Measurements from ENCODE around the gene UEVLD. TPM values are rescaled to one million over a fixed set of nuclear protein-coding genes. Genes with fewer than 3 reads are reported as not detected.

The UEVLD gene
- polyA plus RNA-seq, 1 donor from 2014 or later: 11.3 TPM

DNA sequence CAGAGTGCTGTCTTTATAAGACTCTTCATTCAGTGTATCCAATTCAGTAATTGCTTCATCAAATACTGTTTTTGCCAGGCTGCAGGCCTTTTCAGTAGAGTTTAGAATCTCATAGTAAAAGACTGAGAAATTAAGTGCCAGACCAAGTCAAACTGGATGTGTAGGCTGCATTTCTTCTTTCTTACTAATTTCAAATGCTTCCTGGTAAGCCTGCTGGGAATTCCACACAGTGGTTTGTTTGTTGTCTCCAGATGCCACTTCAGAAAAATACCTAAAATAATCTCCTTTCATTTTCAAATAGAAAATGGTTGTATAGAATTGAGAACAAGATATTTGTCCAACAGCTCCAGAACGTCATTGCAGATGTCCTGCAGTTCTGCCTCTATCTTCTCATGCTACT, 98.2 kb downstream of the UEVLD start:
- TF ChIP-seq EZH2 (IDR thresholded peaks at IDR 0.05; ENCODE audit: borderline replicate concordance, insufficient read depth, low read length, poor library complexity, severe bottlenecking) (no peak), POLR2AphosphoS5 (IDR thresholded peaks at IDR 0.05) (no peak), SMC3 (conservative IDR thresholded peaks at IDR 0.05; ENCODE audit: poor library complexity) (no peak), MXI1 (conservative IDR thresholded peaks at IDR 0.05; ENCODE audit: poor library complexity, severe bottlenecking) (no peak), RAD21 (conservative IDR thresholded peaks at IDR 0.05) (no peak), EP300 (conservative IDR thresholded peaks at IDR 0.05; ENCODE audit: poor library complexity, severe bottlenecking) (no peak), TAF1 (IDR thresholded peaks at IDR 0.05; ENCODE audit: low read depth) (no peak)
- TF ChIP-seq, protein P1, sequence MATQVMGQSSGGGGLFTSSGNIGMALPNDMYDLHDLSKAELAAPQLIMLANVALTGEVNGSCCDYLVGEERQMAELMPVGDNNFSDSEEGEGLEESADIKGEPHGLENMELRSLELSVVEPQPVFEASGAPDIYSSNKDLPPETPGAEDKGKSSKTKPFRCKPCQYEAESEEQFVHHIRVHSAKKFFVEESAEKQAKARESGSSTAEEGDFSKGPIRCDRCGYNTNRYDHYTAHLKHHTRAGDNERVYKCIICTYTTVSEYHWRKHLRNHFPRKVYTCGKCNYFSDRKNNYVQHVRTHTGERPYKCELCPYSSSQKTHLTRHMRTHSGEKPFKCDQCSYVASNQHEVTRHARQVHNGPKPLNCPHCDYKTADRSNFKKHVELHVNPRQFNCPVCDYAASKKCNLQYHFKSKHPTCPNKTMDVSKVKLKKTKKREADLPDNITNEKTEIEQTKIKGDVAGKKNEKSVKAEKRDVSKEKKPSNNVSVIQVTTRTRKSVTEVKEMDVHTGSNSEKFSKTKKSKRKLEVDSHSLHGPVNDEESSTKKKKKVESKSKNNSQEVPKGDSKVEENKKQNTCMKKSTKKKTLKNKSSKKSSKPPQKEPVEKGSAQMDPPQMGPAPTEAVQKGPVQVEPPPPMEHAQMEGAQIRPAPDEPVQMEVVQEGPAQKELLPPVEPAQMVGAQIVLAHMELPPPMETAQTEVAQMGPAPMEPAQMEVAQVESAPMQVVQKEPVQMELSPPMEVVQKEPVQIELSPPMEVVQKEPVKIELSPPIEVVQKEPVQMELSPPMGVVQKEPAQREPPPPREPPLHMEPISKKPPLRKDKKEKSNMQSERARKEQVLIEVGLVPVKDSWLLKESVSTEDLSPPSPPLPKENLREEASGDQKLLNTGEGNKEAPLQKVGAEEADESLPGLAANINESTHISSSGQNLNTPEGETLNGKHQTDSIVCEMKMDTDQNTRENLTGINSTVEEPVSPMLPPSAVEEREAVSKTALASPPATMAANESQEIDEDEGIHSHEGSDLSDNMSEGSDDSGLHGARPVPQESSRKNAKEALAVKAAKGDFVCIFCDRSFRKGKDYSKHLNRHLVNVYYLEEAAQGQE (IDR thresholded peaks at IDR 0.05; ENCODE audit: borderline replicate concordance): no peak
- TF ChIP-seq, protein P2, sequence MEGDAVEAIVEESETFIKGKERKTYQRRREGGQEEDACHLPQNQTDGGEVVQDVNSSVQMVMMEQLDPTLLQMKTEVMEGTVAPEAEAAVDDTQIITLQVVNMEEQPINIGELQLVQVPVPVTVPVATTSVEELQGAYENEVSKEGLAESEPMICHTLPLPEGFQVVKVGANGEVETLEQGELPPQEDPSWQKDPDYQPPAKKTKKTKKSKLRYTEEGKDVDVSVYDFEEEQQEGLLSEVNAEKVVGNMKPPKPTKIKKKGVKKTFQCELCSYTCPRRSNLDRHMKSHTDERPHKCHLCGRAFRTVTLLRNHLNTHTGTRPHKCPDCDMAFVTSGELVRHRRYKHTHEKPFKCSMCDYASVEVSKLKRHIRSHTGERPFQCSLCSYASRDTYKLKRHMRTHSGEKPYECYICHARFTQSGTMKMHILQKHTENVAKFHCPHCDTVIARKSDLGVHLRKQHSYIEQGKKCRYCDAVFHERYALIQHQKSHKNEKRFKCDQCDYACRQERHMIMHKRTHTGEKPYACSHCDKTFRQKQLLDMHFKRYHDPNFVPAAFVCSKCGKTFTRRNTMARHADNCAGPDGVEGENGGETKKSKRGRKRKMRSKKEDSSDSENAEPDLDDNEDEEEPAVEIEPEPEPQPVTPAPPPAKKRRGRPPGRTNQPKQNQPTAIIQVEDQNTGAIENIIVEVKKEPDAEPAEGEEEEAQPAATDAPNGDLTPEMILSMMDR (IDR thresholded peaks at IDR 0.05; ENCODE audit: poor library complexity, severe bottlenecking): no peak
- Histone ChIP-seq H3K27me3 (ENCODE audit: insufficient read depth, low read depth, low read length) (no peaks in the 10 kb centered on the region), H3K79me2 (replicated peaks; ENCODE audit: insufficient read depth, low read length) (no peaks in the 10 kb centered on the region), H3F3A (ENCODE audit: insufficient read depth, low read length, poor library complexity, severe bottlenecking) (no peaks in the 10 kb centered on the region), H3K9me2 (ENCODE audit: insufficient read depth, low read length) (no peaks in the 10 kb centered on the region), H3K36me3 (ENCODE audit: insufficient read depth, low read length) (no peaks in the 10 kb centered on the region), H3K4me3 (ENCODE audit: low read length) (no peak overlapping the region), H3K27ac (ENCODE audit: low read length) (no peak overlapping the region), H3K9ac (ENCODE audit: low read length) (no peak overlapping the region), H4K20me1 (ENCODE audit: insufficient read depth) (no peaks in the 10 kb centered on the region), H3K4me2 (ENCODE audit: low read length) (no peak overlapping the region), H2AFZ (ENCODE audit: low read depth, low read length) (no peak overlapping the region), H3K9me3 (ENCODE audit: low read length) (no peaks in the 10 kb centered on the region)

GRCh38 chr11:18485913-18486528, 102.5 kb downstream of the UEVLD start:
- H3K9ac ChIP-seq (ENCODE audit: low read length): no peak overlapping the region
- peaks cover 11% of the 10 kb centered on the region for H3K36me3 ChIP-seq (ENCODE audit: insufficient read depth, low read length)

More at GRCh38 chr11:18485913-18486528, 102.5 kb downstream of the UEVLD start:
- Histone ChIP-seq H3K4me3 (ENCODE audit: low read length) (no peak overlapping the region), H3K79me2 (replicated peaks; ENCODE audit: insufficient read depth, low read length) (no peaks in the 10 kb centered on the region), H3F3A (ENCODE audit: insufficient read depth, low read length, poor library complexity, severe bottlenecking) (no peaks in the 10 kb centered on the region), H3K27ac (ENCODE audit: low read length) (no peak overlapping the region), H3K4me2 (ENCODE audit: low read length) (no peak overlapping the region), H4K20me1 (ENCODE audit: insufficient read depth) (no peaks in the 10 kb centered on the region), H3K9me2 (ENCODE audit: insufficient read depth, low read length) (no peaks in the 10 kb centered on the region), H3K27me3 (ENCODE audit: insufficient read depth, low read depth, low read length) (no peaks in the 10 kb centered on the region), H3K9me3 (ENCODE audit: low read length) (no peaks in the 10 kb centered on the region), H2AFZ (ENCODE audit: low read depth, low read length) (no peak overlapping the region)
- TF ChIP-seq SMC3 (conservative IDR thresholded peaks at IDR 0.05; ENCODE audit: poor library complexity) (no peak), EP300 (conservative IDR thresholded peaks at IDR 0.05; ENCODE audit: poor library complexity, severe bottlenecking) (no peak), RAD21 (conservative IDR thresholded peaks at IDR 0.05) (no peak), POLR2AphosphoS5 (IDR thresholded peaks at IDR 0.05) (no peak), EZH2 (IDR thresholded peaks at IDR 0.05; ENCODE audit: borderline replicate concordance, insufficient read depth, low read length, poor library complexity, severe bottlenecking) (no peak), TAF1 (IDR thresholded peaks at IDR 0.05; ENCODE audit: low read depth) (no peak), MXI1 (conservative IDR thresholded peaks at IDR 0.05; ENCODE audit: poor library complexity, severe bottlenecking) (no peak)
- TF ChIP-seq, protein P2 (IDR thresholded peaks at IDR 0.05; ENCODE audit: poor library complexity, severe bottlenecking): no peak
- TF ChIP-seq, protein P1 (IDR thresholded peaks at IDR 0.05; ENCODE audit: borderline replicate concordance): no peak
